HG02973 (cell line): ENCODE data around the gene HAGHL.
"Not testable (repeated sequence)": the region's sequence is repeated elsewhere in the genome, so short reads cannot be mapped to it uniquely, and the experiment has no call there.

Source experiments
- ATAC-seq: cut with Tn5 transposase; IDR thresholded peaks from one replicate; pipeline ENCODE4 v1.9.1; 2021; ENCODE audit warnings: moderate library complexity; ENCODE audit not compliant: unreplicated experiment

Gene HAGHL

GRCh38 chr16:707062-707538 lies 19.8 kb upstream of the HAGHL start:
- ATAC-seq: no peak

- no peak for ATAC-seq
Observed at GRCh38 chr16:708019-708418, 18.9 kb upstream of the HAGHL start.

GRCh38 chr16:708959-709358 lies 17.9 kb upstream of the HAGHL start:
- ATAC-seq: no peak

DNA sequence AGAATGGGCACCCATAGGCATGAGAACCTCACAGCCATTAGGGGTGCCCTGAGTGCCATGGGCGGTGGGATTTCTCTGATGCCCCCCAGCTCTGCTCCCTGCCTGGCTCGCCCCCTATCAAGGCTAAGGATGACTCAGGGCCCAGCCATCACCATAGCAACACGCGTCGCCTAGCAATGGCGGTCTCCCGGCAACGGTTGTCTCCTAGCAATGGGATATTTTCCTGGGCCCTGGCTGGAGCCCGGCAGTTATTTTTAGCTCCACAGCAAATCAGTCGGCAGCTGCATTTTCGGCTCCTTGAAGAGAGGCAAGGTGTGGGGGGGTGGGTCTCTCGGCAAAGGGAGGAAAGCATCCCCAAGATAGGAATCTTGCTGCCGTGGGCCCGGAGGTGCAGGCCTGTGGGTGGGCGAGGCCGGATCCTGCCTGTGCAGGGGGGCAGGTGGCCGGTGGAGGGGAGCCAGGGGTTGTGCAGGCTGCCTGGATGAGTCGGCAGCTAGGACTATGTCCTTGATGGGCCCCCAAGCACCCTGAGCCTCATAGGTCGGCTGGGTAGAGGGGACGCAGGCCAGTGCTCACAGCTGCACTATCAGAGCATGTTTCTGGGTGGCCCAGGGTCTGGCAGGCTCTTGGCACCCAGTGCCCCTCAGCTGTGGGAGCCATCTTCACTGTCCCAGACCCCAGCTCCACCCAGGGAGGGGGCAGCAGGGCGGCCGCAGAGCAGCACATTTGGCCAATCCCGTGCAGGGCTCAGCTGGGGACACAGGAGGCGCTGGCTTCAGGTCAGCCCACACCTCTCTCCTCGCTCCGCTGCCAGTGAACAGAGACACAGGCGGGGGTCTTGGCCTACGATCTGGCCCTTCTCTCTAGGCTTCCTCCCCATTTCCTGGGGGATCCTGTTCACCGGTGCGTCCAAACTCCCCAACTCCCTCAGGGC lies 17.1 kb upstream of the HAGHL start:
- ATAC-seq: no peak

DNA sequence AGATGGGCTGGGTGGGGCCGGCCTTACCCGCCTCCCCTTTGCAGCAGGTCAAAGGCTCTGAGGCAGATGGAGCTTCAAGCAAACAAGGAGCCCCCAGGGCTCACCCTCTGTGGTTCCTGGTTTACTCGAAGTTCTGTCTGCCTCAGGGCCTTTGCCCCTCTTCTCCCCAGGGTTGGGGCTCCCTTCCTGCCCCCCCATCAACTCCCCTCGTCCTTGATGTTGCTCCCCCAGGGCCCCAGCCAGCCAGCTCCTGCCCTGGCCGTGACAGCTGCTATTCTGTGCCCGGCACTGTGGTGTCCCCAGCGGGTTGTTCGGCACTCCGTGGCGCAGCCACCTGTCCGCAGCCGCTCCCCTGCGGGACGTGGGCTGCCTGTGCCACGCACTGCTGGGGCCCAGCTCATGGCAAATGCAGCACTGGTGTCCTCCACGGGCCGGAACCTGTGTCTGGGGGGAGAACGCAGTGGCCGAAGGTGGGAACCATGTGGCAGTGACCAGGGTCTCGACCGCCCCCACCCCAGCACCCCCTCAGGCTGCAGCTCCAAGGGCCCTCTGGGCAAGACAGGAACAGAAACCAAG lies 16.3 kb upstream of the HAGHL start:
- no peak for ATAC-seq

GRCh38 chr16:711084-711483 lies 15.8 kb upstream of the HAGHL start:
- ATAC-seq: no peak

DNA sequence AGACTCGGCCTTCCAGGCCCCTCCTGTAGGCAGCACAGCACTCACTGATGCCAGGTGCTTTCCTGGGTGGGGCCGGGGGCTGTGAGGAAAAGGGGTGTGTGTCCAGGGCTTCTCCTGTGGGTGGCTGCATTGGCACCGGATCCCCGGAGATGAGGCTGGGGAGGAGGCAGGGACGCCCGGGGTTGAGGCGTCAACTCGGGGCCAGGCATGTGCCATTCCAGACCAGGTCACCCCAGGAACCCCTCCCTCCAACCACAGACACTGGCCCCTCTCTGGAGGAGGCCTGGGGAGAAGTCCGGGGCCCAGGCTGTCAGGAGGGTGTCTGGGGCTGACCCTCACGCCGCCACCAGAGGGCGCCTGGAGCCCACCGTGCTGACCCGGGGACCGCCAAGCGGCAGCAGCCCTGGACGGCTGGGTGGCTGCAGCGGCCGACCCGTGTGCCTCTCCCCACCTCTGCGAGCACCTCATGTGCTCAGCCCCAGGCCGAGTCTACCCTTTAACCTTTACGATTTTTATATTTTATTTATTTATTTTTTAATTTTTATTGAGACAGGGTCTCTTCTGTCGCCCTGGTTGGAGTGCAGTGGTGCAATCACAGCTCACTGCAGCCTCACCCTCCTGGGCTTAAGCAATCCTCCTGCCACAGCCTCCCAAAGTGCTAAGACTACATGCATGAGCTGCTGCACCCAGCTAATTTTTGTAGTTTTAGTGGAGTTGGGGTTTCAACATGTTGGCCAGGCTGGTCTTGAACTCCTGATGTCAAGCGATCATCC lies 15.2 kb upstream of the HAGHL start:
- no peak for ATAC-seq

- not testable (repeated sequence) for ATAC-seq
Observed at GRCh38 chr16:712740-713250, 14.1 kb upstream of the HAGHL start.

DNA sequence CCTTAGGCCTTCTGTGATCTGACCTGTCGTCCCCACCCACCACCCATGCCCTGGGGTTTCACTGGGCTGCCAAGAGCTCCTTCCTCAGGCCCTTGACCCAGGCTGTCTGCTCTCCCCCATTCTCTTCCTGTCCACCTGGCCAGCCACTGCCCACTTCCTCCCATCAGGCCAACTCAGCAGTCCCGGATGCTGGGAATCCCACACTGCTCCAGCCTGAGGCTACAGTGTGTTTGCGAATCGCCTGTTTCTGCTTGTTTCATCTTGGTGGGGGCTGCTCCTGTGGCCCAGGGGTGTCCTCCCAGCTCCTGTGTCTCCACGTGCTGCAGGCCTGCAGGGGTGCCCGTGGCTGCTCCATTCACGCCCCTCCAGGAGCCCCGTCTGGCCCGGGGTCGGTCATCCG lies 12.8 kb upstream of the HAGHL start:
- no peak for ATAC-seq

GRCh38 chr16:714558-715476 lies 12.1 kb upstream of the HAGHL start, which contains the start of gene METRN:
TSS of gene METRN (plus strand) at chr16:715118. CDS start at chr16:715290, 172 bp downstream.
- ATAC-seq: peak; percentile 63

DNA sequence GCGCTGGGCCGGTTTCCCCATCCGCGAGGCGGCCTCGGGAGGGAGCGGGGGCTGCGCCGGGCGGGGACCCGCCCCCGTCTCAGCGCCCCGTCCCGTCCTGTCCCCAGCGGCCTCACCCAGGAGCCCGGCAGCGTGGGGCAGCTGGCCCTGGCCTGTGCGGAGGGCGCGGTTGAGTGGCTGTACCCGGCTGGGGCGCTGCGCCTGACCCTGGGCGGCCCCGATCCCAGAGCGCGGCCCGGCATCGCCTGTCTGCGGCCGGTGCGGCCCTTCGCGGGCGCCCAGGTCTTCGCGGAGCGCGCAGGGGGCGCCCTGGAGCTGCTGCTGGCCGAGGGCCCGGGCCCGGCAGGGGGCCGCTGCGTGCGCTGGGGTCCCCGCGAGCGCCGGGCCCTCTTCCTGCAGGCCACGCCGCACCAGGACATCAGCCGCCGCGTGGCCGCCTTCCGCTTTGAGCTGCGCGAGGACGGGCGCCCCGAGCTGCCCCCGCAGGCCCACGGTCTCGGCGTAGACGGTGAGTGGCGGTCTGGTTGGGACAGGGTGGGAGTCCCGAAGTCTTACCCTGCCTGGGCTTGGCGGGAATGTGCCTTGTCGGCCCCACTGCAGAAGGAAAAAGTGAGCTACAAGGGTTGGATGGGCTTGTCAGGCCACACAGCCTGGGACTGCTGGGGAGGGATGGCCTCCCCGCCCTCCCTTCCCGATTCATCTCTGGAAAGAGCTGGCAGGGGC lies 11.3 kb upstream of the HAGHL start:
- ATAC-seq: no peak

- no peak for ATAC-seq
Observed at GRCh38 chr16:716200-716568, 10.7 kb upstream of the HAGHL start.

- no peak for ATAC-seq
Observed at GRCh38 chr16:716768-717325, 10.1 kb upstream of the HAGHL start.

DNA sequence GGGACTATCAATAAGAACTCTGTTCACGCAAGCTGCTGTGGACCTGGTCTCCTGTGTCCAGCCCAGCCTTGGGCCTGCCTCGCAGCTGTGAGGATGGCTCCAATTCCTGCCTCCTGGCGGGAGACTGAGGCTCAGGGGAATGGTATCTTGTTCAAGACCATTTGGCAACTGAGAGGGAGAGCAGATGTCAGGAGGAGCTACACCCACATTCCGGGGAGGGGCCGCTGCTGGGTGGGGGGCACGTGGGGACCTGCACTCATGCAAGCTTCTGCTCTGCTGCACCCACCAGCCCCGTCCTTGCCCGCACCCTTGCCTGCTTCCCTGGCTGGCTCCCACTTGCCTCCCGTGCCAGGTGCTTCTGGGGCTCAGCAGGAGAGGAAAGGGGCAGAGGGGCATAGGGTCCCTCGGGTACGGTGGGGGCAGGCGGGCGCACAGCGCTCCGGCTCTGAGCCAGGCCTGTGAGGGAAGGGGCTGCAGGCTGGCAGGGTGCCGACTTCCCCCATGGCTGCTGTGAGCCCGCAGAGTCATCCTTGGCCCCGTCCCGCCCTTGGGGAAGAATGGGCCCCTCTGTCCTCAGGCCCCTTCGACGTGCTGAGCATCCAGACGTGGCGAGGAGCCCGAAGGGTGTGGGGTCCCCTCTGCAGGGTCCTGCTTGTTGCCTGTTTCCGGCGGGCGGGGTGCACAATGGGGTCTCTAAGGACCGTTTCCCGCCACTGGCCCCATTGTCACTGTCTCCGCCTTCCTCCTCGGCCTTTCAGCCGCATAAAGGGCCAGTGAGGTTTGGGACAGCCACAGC lies 9.3 kb upstream of the HAGHL start:
- ATAC-seq: no peak

DNA sequence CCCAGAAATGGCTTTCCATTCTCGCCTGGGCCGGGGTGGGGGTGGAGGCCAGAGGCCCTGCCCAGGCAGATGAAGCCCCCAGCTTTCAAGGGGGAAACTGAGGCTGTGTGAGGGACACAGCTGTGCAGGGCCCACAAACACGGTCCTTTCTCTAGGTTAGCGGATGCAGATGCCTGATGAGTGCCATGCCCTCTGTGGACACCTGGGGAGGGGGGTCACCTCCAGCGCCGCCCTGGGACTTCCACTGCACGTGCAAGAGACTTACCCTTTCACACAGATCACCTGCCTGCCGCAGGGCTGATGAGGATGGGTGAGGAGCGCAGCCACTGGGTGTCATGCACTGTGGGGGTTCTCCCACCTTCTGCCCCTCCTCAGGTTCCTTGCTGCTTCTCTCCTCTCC lies 8.5 kb upstream of the HAGHL start:
- ATAC-seq: no peak

- ATAC-seq: no peak
Observed at GRCh38 chr16:718922-719321, 8.0 kb upstream of the HAGHL start.

GRCh38 chr16:719815-720446 lies 7.0 kb upstream of the HAGHL start:
- ATAC-seq: no peak

- no peak for ATAC-seq
Observed at GRCh38 chr16:720447-720989, 6.4 kb upstream of the HAGHL start.
